ENCODE results near the gene F2. TPM values are rescaled to one million over a fixed set of nuclear protein-coding genes. Genes with fewer than 3 reads are reported as not detected.

Gene F2
- total RNA-seq, 1 experiment from 2014 or later, result 0.47 TPM

DNA sequence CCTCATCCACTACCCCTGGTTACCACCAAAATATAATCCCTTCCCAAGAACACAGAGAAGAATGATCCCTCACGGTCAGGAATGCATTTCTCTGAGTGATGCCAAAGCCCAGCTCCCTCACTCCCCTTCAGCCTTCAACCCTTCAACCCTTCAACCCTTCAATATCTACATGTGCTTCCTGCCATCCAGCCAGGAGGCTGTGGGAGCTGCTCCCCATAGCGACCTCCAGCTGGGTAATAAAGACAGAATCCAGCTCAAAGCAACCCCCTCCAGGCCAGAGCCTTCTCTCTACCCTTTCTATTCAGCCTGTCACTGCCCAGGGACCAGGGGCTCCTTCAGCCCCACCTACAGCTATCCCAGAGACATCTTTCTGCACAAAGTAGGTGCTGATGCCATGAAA lies 21.3 kb upstream of the F2 start:
- peaks cover 0 to 11% of the 10 kb centered on the region in 2 experiments; a peak in 3 of 4 replicates for H3K36me3 ChIP-seq (ENCODE audit: control insufficient read depth in 1 of 2, insufficient read depth in 2 of 2, low read length in 2 of 2)
- peaks cover 31% of the 10 kb centered on the region for H3K79me2 ChIP-seq (ENCODE audit: insufficient read depth, low read length)
- no peak overlapping the region for H3K27ac ChIP-seq (ENCODE audit: low read depth, low read length)
- POLR2A ChIA-PET, result no interaction called here
- intact Hi-C loops (cut with micrococcal nuclease), result no loop called here
- H3K4me3 ChIP-seq (replicated peaks in 1 of 2; ENCODE audit: low read depth in 1 of 2, low read length in 2 of 2), result no peak overlapping the region
- no peaks in the 10 kb centered on the region for H3K9me3 ChIP-seq (ENCODE audit: control insufficient read depth in 1 of 2, insufficient read depth in 1 of 2, low read depth in 1 of 2, low read length in 2 of 2)
- H3K27me3 ChIP-seq (ENCODE audit: insufficient read depth, low read length), result no peaks in the 10 kb centered on the region
- CTCF ChIA-PET, result no interaction called here
- RAD21 ChIA-PET (ENCODE audit: low non-redundant PET in 1 of 2, low total read pairs in 2 of 2, uncharacterized antibody in 2 of 2, unreplicated experiment in 2 of 2), result no interaction called here
- ATAC-seq, result no peak
- no peaks in the 10 kb centered on the region for H3K9me2 ChIP-seq (ENCODE audit: insufficient read depth)
- H4K20me1 ChIP-seq (ENCODE audit: insufficient read depth), result no peaks in the 10 kb centered on the region
- H3K4me1 ChIP-seq (ENCODE audit: control insufficient read depth in 1 of 2, insufficient read depth in 2 of 2, low read length in 2 of 2), result peaks cover 2 to 23% of the 10 kb centered on the region in 2 experiments; a peak in 2 of 4 replicates
- DNase-seq (ENCODE audit: low read depth, low spot score), result no peak
- H3K4me2 ChIP-seq (ENCODE audit: low read length), result no peak overlapping the region
- no TSS peak for BruUV-seq (replicated peaks)
- H2AFZ ChIP-seq (ENCODE audit: low read depth, low read length, poor library complexity, severe bottlenecking), result no peak overlapping the region
- TF ChIP-seq REST (IDR thresholded peaks at IDR 0.05; ENCODE audit: low read depth) (no peak), SRF (IDR thresholded peaks at IDR 0.05; ENCODE audit: low read depth) (no peak), EGR1 (IDR thresholded peaks at IDR 0.05; ENCODE audit: low read depth) (no peak), EZH2phosphoT487 (IDR thresholded peaks at IDR 0.05; ENCODE audit: borderline replicate concordance) (no peak), EZH2 (IDR thresholded peaks at IDR 0.05) (no peak), CBX3 (IDR thresholded peaks at IDR 0.05; ENCODE audit: low read depth) (no peak), JUND (IDR thresholded peaks at IDR 0.05) (no peak), POLR2A (IDR thresholded peaks at IDR 0.05; ENCODE audit: borderline replicate concordance, extremely low read depth, insufficient read depth, insufficient read length) (no peak), SIN3A (IDR thresholded peaks at IDR 0.05; ENCODE audit: low read depth) (no peak), TCF7L2 (IDR thresholded peaks at IDR 0.05; ENCODE audit: borderline replicate concordance, extremely low read depth, insufficient read depth, insufficient read length) (no peak), ZFX (IDR thresholded peaks at IDR 0.05) (no peak), CEBPB (IDR thresholded peaks at IDR 0.05; ENCODE audit: low read depth) (no peak), POLR2AphosphoS5 (IDR thresholded peaks at IDR 0.05; ENCODE audit: low read depth, low read length) (no peak)
- TF ChIP-seq, protein P1, sequence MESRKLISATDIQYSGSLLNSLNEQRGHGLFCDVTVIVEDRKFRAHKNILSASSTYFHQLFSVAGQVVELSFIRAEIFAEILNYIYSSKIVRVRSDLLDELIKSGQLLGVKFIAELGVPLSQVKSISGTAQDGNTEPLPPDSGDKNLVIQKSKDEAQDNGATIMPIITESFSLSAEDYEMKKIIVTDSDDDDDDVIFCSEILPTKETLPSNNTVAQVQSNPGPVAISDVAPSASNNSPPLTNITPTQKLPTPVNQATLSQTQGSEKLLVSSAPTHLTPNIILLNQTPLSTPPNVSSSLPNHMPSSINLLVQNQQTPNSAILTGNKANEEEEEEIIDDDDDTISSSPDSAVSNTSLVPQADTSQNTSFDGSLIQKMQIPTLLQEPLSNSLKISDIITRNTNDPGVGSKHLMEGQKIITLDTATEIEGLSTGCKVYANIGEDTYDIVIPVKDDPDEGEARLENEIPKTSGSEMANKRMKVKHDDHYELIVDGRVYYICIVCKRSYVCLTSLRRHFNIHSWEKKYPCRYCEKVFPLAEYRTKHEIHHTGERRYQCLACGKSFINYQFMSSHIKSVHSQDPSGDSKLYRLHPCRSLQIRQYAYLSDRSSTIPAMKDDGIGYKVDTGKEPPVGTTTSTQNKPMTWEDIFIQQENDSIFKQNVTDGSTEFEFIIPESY (IDR thresholded peaks at IDR 0.05; ENCODE audit: extremely low read depth, insufficient replicate concordance, low read length), result no peak
- TF ChIP-seq, protein P2, sequence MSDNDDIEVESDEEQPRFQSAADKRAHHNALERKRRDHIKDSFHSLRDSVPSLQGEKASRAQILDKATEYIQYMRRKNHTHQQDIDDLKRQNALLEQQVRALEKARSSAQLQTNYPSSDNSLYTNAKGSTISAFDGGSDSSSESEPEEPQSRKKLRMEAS (IDR thresholded peaks at IDR 0.05), result no peak
- H3K9ac ChIP-seq (ENCODE audit: low read length), result no peak overlapping the region
